VCaP (cell line): ENCODE results near the gene SCGB3A2.

Source experiments
- H3K27ac ChIP-seq: fragments of 450-650 bp; 2 replicates; pipeline ENCODE4 v1.5.1; 2017
- TF ChIP-seq, protein P1 (sequence below): fragments of 450-650 bp; conservative IDR thresholded peaks from 2 replicates; pipeline ENCODE4 v1.5.1; 2017; ENCODE audit warnings: mild to moderate bottlenecking, moderate library complexity

SCGB3A2 gene

DNA sequence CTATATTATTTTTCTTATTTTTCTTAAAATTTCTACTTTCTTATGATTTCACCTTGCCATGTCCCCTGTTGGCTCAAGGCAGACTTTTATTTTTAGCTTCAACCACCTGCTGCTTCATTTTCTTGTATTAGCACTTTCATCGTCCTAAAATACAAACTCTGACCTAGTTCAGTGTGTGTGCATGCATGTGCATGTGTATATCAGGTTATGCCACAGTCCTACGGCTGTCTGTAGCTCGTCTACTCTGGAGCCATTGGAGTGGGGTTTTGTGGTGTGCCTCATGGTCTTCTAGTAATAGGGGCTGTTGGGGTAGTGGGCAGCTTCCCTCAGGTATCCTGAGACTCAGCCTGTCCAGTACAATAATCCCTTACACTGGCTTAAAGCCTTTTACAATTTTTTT, 33.7 kb upstream of the SCGB3A2 start:
- TF ChIP-seq, protein P1, sequence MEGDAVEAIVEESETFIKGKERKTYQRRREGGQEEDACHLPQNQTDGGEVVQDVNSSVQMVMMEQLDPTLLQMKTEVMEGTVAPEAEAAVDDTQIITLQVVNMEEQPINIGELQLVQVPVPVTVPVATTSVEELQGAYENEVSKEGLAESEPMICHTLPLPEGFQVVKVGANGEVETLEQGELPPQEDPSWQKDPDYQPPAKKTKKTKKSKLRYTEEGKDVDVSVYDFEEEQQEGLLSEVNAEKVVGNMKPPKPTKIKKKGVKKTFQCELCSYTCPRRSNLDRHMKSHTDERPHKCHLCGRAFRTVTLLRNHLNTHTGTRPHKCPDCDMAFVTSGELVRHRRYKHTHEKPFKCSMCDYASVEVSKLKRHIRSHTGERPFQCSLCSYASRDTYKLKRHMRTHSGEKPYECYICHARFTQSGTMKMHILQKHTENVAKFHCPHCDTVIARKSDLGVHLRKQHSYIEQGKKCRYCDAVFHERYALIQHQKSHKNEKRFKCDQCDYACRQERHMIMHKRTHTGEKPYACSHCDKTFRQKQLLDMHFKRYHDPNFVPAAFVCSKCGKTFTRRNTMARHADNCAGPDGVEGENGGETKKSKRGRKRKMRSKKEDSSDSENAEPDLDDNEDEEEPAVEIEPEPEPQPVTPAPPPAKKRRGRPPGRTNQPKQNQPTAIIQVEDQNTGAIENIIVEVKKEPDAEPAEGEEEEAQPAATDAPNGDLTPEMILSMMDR: no peak
- H3K27ac ChIP-seq: no peak overlapping the region

DNA sequence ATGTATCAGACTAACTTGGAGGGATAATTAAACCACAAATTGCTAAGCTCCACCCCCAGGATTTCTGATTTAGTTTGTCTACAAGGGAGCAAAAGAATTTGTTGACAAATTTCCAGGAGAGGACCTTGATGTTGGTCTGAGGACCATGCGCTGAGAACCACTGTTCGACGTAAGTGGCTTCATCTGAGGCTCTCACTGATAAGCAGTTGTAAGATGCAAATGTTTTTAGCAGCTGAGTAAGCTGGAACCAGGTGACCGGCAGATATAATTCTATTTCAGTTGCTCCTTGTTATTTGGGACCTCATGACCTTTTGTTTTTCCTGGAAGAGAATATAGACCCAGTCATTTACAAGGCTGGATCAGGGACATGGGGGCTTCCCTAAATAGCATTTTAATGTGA, 32.9 kb upstream of the SCGB3A2 start:
- H3K27ac ChIP-seq: no peak overlapping the region
- TF ChIP-seq, protein P1: no peak

DNA sequence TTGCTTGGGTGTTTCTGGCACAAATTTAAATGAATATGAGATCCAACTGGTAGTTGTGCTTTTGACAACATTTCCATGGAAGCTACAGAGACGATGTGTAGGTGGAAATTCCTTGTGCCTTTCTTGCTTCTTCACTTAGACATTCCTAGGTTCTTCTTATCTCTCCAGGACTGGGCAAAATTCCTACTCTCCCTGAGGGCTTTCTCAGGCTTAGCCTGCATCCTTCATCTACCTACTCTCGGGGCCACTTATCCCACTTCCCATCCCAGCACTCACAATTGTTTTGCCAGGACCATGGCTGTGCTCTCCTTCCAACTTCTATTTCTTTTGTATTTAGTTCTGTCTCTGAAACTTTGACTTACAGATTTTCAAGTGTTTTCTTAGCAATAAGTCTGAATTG, 29.3 kb upstream of the SCGB3A2 start:
- TF ChIP-seq, protein P1: no peak
- H3K27ac ChIP-seq: no peak overlapping the region

DNA sequence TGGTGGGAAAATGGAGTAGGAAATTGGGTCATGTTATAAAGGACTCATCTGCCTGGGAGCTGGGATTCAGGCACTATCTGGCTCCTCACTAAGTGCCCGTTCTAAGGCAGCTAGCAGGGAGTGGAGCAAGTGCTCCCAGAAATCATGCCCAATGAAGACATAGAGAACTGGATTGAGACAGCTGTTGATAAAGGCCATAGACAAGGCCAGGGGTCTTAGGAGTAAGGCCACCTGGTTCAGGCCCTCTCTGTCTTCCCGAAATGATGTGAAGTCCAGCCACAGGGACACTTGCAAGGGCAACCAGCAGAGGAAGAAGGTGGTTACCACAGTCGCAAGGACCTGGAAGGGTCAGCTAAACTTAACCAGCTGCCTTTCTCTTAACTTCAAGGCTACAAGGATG, 26.9 kb upstream of the SCGB3A2 start:
- TF ChIP-seq, protein P1: no peak
- no peak overlapping the region for H3K27ac ChIP-seq

DNA sequence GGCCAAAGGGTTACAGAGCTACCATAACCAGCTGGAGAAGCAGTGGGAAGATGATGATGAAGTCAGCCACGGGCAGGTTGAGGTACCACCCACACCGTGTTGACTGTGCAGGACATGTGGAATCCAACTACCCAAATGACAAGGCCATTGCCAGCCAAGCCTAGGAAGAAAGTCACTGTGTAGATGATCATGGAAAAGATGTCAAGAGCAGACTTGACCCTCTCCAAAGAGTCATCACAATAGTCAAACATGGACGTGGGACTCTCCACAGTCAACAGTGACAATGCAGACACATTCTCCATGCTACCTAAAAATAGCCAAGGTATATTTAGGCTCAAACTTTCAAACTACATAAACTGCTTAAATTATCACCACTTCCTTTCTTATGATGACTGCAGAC, 26.1 kb upstream of the SCGB3A2 start:
- H3K27ac ChIP-seq: no peak overlapping the region
- TF ChIP-seq, protein P1: no peak

DNA sequence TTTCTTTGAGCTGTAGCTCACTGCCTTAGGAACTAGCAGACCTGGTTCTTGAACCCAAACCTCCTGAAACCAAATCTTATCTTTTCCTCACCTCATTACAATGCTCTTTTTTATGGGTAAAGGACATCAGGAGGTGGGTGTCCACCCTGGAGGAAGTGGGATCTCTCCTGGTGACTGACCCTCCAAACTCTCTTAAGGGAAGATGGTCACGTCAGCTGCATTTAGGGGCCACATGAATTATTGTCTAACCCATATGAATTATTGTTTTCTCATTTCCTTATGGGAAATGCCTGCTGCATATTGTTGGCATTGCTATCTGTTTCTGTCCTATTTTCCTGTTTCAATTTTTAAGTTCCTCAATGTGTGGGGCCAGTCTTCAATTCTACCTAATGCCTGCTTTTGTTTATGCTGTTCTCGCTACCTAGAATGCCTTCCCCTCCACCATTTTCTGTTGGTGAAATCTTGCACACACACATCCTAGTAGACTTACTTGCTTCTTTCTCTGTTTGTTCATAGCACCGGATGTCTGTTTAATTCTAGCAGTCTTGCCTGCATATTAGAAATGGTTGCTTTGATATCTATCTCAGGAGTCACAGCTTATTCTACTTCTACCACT, 25.0 kb upstream of the SCGB3A2 start:
- H3K27ac ChIP-seq: no peak overlapping the region
- TF ChIP-seq, protein P1: no peak

DNA sequence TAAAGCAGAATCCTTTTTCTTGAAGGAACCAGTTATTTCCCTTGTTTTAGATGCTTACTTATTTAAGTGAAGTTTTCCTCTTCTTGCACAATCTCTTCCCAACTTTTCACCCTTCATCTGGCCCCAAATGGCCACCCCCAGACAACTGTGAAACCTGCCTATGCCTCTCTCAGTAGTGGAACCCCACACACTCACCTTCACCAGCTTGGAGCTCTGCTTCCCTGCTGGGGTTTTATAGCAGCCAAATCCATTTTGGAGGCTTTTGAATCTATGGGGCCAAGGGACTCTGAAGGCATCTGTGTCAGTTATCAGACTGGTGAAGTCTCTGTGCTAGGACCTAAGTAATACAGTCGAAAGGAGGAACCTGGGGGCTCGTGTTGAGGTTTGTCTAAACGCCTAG, 24.2 kb upstream of the SCGB3A2 start:
- TF ChIP-seq, protein P1: no peak
- no peak overlapping the region for H3K27ac ChIP-seq
